ENCODE results near the gene FAM53A.
"Not testable (repeated sequence)": the region's sequence is repeated elsewhere in the genome, so short reads cannot be mapped to it uniquely, and the experiment has no call there.

The FAM53A gene

DNA sequence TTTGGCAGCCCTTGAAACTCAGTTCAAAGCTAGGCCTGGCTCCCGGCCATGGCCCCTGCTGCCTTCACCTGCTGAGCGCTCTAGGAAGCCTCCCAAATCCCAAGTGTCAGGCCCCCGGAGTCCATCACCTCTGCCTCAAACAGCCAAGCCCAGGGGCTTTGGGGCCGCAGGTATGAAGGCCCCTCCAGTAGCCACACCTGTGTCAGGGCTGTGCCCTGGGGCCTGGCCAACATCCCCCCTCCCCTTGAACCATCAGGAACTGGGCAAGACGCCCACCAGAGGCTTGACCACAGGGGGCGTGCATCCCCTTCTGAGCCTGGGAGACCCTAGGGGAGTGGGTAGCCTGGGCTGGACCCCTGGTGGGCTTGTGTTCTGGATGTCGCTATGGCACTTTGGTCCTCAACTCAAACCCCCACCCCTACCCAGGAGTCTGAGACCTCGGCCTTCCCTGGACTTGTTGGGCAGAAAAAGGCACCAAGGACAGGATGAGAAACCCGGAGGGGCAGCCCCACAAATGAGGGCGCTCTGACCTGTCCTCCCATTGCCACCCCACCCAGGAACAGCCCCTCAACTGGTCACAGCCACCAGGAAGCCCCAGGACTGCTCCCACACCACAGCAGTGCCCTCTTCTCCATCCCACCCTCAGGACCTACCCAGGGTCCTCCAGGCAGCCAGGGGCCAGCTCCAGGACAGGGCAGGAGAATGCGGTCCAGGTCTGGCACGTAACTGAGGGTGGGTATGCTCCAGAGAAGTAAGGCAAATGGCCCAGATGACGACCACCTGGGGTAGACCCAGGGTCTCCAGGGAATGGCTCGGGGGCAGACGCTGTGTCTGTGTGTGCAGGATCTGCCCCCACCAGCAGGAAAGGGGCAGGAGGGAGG lies 32.2 kb upstream of the FAM53A start:
- no peak for DNase-seq

- no peak for DNase-seq
Measured at GRCh38 chr4:1715002-1715758, 31.1 kb upstream of the FAM53A start.

DNA sequence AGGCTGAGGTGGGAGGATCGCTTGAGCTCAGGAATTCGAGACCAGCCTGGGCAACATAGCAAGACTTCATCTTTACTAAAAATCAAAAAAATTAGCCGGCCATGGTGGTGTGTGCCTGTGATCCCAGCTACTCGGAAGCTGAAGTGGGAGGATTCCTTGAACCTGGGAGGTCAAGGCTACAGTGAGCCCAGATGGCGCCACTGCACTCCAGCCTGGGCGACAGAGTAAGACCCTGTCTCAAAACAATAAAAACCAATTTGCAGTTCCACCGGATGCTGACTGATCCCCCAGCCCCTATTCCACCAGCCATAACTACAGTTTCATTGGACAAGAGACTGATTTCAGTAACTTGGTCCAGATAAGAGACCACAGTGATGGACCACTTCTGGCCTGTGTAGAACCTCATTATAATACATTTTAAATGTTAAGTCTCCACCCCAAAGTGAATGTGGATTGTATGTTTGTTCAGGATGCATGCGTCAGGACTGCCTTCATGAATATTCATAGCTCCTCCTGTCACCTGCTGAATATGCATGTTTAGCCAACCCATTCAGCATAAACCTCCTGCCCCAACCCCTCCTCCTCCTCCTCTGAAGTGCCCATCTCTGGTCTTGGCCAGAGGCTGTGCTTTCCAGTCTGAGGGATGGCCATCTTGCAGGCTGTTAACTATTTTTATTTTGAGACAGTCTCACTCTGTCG lies 30.3 kb upstream of the FAM53A start:
- DNase-seq = no peak

GRCh38 chr4:1713003-1713851 lies 29.1 kb upstream of the FAM53A start:
- DNase-seq = no peak

- DNase-seq = peak; percentile 99
Measured at GRCh38 chr4:1712216-1713002, 28.3 kb upstream of the FAM53A start, which contains the start of gene SLBP. Gene SLBP (minus strand): TSS chr4:1712319. CDS start chr4:1712188, 131 bp downstream.

- DNase-seq = peak; percentile 66
Measured at GRCh38 chr4:1711571-1712215, 27.6 kb upstream of the FAM53A start.

DNA sequence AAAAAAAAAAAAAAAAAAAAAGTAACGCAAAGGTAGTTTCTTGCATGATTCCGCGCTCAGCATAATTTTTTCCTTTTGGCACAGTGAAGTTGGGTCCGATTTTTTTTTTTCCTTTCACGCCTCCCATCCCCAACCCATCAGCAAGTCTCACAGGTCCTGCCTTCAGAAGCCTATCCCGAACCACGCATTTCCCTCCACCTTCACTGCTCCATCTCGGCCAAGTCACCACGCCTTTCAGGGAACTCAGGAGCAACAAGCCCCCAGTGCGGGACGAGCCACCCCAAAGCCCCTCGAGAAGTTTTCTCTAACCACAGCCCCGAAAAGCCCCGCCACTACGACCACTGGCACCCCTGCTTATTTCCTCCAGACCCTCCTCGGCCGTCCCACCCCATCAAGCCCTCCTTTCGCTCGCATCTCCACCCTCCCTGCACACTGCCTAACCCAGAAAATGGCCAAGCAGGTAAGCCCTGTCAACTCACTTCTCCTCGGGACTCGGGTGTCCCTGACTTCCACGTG lies 27.0 kb upstream of the FAM53A start:
- no peak for DNase-seq

DNA sequence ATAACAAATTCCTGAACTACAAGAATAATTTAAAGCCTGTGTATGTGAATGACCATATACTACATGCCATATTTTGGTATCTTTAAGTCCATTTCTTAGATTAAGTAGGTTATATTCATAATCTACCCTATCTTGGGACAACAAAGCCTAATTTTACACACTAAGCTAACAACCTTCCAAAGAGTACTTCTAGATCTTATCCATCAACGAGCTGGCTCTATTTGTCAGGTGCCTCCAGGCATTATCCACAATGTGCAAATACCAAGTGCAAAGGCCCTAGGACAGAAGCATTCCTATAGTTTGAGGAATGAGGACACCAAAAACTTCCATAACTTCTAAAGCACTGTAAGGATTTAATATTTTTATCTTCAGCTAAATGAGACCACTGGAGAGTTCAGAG lies 24.5 kb upstream of the FAM53A start:
- no peak for DNase-seq

GRCh38 chr4:1706358-1706757 lies 22.2 kb upstream of the FAM53A start:
- DNase-seq = no peak

DNA sequence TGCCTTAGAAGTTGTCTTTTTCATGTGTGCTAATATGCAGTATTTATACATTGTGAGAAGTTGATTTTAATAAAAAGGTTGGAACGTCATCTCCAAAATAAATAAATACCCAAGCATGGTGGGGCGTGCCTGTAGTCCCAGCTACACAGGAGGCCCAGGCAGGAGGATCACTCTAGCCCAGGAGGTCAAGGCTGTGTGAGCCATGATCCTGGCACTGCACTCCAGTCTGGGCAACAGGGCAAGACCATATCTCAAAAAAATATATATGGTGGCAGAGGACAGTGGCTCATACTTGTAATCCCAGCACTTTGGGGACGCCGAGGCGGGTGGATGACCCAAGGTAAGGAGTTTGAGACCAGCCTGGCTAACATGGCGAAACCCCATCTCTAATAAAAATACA lies 21.6 kb upstream of the FAM53A start:
- no peak for DNase-seq

DNA sequence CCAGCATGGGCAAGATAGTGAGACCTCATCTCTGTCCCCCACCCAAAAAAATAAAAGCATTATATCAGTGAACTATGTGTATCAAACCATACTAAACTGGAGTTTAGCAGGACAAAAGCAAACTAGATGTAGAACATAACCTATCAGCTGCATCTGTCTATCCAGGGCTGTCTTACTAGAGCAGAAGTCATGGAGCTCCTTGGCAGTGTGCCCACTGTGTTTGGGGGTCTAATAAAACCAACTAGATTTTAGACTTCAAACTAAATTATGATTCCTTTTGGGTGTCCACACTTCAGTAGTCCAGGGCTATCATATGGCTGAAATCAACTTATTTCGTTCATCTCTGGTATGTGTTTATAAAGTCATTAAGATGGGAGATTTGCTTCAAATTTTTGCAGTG lies 19.8 kb upstream of the FAM53A start:
- no peak for DNase-seq

- DNase-seq = not testable (repeated sequence)
Measured at GRCh38 chr4:1701671-1702070, 17.6 kb upstream of the FAM53A start.

DNA sequence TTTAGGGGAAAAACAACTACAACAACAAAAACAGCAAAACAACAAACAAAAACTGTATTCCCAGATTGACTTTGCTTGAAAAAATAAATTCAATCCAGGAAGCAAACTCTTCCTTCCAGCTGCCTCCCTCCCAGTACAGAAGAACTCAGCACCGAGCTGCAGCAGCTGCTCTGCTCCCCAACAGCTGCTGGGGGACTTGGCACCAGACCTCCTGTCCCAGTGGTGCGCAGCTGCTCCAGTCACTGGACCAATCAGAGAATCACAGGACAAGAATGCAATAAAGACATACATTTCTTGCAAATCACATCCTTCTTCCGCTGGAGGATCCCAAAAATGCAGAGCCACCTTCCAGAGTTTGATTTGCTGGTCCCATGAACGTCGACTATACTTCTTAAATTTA lies 11.8 kb upstream of the FAM53A start:
- DNase-seq = no peak

GRCh38 chr4:1693131-1693896 lies 9.2 kb upstream of the FAM53A start:
- peak; percentile 37 for DNase-seq

DNA sequence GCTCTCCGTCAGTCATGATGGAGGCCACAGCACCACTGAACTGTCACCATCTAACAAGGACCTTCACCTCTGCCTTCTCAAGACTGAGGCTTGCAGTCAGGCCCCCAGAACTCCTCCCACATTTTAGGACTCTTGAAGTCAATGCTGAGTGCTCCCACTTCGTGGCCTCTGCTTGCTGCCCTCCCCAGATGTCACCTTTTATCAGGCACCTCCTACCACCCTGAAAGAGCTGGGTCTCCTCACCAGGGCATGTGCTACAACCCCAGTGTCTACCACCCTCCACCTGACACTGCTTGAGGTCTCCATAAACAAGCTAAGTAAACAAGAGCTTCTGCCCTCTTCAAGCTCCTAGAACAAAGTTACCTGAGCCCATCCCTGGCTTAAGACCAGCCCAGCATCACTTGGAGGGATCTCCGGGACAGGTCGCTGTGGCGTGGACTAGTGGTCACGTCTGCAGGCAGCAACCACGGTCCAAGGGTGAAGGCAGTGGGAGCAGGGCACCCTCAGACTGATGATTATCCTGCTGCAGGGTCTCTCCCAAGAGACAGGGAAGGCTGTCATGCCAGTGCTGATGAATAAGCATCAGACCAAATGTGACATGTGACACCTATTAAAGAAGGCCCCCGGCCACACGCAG lies 7.7 kb upstream of the FAM53A start:
- no peak for DNase-seq

DNA sequence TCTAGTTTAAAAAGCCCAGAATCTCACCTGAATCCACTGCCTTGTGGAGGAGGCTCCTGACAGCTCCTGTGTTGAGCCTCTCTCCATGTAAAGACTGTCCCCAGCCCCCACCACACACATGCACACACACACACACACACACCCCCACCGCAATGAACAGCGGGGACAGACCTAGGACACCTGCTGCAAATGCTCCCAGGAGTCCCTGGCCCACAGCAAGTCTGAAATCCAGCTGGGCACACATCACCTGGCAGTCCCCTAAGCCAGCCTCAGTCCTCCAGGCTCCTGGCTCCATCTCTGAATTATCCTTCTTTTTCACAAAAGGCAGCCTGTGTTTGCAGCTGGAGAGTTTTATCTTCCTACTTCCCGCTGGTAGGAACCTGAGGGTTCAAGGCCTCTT lies 6.6 kb upstream of the FAM53A start:
- no peak for DNase-seq

DNA sequence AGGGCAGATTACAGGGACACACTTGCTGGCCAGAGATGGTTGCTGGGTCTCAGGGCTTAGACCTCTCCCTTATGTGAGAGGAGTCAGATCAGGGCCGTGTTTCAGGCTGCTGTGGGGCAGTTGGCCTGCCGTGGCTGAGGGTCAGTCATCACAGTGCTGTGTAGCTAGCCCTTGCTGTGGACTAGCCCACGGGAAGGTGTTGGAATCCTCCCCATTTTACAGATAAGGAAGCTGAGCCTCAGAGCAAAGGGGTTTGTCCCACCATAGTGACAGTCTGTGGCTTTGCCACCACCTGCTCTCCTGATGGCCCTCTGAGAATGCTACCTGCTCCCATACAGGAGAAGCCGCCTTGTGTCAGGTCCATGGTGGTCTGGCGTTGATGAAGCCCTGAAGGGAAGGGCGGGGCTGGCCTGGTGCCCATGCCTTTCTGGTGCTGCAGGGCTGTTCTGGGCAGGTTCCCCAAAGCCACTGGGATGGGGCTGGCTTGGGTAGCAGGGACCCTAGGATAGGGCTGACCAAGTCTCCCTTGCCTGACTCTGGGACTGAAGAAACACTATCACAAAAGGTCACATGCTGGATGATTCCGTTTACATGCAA lies 2.4 kb upstream of the FAM53A start:
- DNase-seq = no peak

DNA sequence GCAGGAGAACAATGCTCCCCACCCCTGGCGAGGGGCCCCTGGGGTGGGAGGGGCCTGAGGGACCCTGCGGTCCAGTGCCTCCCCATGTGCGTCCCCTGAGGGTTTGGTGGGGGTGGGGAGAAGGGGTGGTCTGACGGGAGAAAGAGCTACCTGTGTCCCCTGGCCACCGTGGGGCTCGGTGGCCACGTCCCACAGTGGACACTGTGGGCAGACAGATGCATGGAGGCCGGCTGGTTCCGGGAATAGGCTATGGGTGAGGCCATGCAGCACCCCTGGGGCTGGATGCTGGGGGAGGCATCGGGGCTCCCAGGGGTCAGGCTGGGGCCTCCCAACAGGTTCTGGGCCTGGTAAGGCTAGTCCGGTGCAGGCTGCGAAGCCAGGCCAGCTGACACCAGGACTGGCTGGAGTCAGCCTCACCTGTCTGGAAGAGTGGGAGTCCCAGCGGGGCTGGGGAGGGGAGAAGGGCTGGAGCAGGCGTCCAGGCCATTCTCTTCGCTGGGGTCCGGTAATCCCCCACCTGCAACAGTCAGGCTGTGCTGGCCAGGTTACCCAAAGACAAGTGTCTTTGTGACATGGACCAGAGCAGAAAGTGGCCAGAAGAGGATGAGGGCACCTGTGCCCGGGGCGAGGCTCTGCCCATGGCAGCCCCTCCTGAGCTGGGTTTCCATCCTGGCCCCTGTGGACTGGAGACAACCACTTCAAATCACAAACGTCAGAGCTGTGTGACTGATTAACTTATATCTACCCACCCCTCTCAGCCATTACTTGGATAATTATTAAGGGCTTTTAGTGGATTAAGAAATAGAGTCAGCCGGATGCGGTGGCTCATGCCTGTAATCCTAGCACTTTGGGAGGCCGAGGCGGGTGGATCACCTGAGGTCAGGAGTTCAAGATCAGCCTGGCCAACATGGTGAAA lies 1.4 kb upstream of the FAM53A start:
- no peak for DNase-seq
